Hindlimb muscle (tissue), 1 donor: Measurements from ENCODE around the gene KCTD17. TPM values are rescaled to one million over a fixed set of nuclear protein-coding genes. Genes with fewer than 3 reads are reported as not detected.

Experiments used
- DNase-seq: peaks from one replicate; pipeline ENCODE4 v3.0.0-alpha.2; 2013
- polyA plus RNA-seq: library from polyadenylated mRNA; unstranded; fragments of 120-200 nt; gene quantifications from one replicate; pipeline ENCODE4 v1.2.1, GENCODE V29; 2013; ENCODE audit not compliant: insufficient read length

KCTD17 gene
- polyA plus RNA-seq, 1 donor = 15.3 TPM

GRCh38 chr22:37043828-37044538 is 7.6 kb upstream of the KCTD17 start:
- DNase-seq = peak; percentile 29

GRCh38 chr22:37044634-37045625 is 6.6 kb upstream of the KCTD17 start:
- no peak for DNase-seq

DNA sequence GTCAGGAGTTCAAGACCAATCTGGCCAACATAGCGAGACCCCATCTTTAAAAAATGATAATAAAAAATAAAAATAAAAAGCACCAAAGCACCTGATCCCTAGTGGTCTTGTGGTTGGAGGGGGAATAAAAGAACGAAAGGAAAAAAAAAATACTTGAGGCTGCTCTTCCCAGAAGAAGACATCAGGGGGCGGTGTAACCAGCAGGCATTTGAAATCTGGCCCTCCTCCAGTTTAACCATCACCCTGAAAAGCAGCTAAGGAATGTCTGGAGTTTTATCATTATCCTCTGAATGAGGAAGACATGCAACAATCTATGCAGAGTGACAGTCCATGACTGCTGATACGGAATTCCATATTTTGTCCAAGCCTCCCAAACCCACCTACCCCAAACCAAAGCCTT is 5.6 kb upstream of the KCTD17 start:
- no peak for DNase-seq

GRCh38 chr22:37046589-37046988 is 5.0 kb upstream of the KCTD17 start:
- DNase-seq = no peak

DNA sequence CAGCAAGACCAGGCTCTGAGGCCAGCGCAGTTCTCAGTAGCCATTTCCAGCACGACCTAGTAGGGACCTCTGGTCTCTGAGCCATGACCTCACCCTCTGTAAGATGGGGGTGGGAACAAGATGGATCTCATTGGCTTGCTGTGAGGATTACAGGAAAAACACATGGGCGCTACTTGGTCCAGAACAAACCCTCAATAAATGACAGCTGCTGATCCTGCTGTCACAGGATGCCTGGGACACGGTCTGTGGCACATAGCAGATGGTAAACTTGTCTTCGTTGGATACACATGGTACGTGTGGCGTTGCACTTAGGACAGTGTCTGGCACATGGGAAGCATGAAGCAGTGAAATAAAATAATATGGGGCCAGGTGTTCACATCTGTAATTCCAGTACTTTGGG is 4.5 kb upstream of the KCTD17 start:
- no peak for DNase-seq

DNA sequence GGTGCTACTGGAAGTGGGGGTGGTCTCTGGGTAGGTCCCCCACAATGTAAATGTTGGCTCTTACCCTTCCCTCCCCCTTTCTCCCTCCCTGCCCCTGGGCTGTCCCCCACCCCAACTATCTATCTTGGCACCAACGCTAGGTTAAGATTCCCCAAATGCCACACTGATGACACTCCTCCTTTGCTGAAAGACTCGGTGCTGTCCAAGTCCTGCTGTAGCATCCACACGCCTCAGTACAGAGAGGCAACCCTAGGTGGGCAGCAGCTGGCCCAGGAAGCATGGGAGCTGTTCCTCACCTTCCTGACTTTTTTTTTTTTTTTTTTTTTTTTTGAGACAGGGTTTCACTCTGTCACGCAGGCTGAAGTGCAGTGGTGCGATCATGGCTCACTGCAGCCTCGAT is 3.4 kb upstream of the KCTD17 start:
- no peak for DNase-seq

DNA sequence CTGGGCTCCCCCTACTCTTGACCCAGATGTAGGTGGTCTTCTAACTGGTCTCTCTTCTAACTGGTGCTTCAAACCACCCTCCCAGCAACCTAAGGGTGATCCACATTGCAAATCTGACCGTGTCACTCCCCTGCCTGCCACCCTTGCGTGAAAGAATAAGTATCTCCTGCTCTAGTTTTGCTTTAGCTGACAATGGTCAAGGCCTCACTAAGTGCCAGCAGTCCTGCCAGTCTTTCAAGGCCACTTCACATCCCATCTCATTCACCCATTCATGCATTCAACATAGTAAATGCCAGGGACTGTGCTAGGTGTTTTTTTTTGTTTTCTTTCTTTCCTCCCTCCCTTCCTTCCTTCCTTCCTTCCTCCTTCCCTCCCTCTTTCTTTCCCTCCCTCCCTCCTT is 2.3 kb upstream of the KCTD17 start:
- no peak for DNase-seq

DNA sequence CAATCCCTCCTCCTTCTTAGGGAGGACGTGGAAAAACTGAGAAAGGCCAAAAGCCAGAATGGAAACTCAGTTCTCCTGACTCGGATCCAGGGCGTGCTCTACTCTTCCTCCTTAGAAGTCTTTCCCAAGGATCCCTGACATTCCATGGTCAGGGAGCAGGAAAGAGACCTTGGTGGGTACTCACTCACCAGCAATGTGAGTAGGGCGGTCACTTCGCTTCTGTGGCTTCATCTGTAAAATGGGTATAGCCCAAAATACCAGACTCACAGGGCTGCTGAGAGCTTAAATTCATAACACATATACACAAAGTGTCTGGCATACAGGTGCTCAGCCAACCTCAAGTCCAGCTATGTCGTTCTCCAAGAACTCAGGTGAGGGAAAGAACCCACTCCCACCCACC is 629 bp upstream of the KCTD17 start:
- peak; percentile 23 for DNase-seq

GRCh38 chr22:37052386-37053309 is 1.1 kb downstream of the KCTD17 start:
- DNase-seq = no peak

- no peak for DNase-seq
Observed at GRCh38 chr22:37053310-37054055, 1.9 kb downstream of the KCTD17 start.

GRCh38 chr22:37054056-37054395 is 2.5 kb downstream of the KCTD17 start:
- no peak for DNase-seq

- no peak for DNase-seq
Observed at GRCh38 chr22:37054600-37055365, 3.2 kb downstream of the KCTD17 start.

DNA sequence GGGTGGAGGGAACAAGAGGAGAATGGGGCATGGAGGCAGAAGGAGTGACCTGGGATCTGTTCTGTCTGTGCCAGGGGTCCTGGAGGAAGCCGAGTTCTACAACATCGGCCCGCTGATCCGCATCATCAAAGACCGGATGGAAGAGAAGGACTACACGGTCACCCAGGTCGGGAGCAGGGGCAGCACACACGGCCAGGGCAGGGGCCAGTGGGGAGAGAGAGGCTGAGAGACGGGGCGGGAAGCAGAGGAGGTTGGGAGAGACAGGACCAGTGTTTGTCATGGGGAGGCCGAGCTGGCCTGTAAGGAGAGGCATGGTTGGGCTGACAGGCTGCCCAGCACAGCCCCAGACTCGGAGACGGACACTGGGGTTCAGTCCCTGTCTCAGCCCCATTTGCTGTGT is 4.7 kb downstream of the KCTD17 start:
- no peak for DNase-seq

GRCh38 chr22:37057226-37057625 is 5.7 kb downstream of the KCTD17 start:
- DNase-seq = no peak

GRCh38 chr22:37057796-37058510 is 6.4 kb downstream of the KCTD17 start:
- DNase-seq = no peak

- DNase-seq = no peak
Observed at GRCh38 chr22:37058917-37059701, 7.6 kb downstream of the KCTD17 start.

GRCh38 chr22:37059876-37060449 is 8.4 kb downstream of the KCTD17 start:
- no peak for DNase-seq

DNA sequence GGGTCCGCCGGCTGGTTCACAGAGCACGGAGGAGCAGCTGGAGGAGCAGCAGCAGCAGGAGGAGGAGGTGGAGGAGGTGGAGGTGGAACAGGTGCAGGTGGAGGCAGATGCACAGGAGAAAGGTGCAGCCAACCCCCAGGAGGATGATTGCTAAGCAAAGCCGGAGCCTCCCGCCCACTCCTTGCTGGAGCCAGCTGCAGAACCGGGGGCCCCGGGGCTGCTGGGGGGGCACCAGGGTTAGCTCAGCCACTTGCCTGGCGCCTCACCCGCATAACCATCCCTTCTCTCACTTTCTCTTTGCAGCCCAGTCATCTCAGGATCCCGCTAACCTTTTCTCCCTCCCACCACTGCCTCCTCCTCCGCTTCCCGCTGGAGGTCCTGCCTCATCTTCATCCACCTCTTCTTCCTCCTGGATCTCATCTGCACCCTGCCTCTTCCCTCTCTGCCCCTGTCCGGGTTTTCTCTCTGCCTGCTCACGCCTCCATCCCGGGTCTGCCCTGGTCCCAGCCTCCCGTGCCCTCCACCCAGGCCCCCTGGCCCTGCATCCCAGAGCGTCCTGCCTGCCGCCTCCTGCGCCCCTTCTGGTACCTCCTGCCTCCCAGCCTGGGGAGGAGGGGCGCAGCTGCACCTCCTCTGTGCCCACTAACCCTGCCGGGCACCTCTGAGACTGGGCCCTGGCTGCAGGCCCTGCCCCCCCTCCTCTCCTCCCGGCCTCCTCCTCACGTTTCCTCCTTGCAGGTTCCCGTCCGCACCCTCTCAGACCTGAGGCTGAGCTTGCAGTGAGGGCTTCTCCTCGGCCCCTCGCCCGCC is 9.5 kb downstream of the KCTD17 start:
- no peak for DNase-seq
